Hepatocyte (in vitro differentiated cells): Measurements from ENCODE around the gene ADAMTSL4.

ENCODE experiments used
- CTCF ChIP-seq: fragments of 200-600 bp; sonication (generic); IDR thresholded peaks from 2 replicates; pipeline ENCODE4 v1.5.1; 2016; ENCODE audit warnings: antibody characterized with exemption, mild to moderate bottlenecking; ENCODE audit not compliant: poor library complexity
- EZH2 ChIP-seq: fragments of 200-600 bp; sonication (generic); IDR thresholded peaks from 2 replicates; pipeline ENCODE4 v1.6.1; 2016; ENCODE audit warnings: antibody characterized with exemption, mild to moderate bottlenecking, borderline replicate concordance
- EZH2phosphoT487 ChIP-seq: fragments of 200-600 bp; sonication (generic); IDR thresholded peaks from one replicate; pipeline ENCODE4 v1.6.1; 2018; ENCODE audit warnings: antibody characterized with exemption, mild to moderate bottlenecking, low read depth, moderate library complexity; ENCODE audit not compliant: unreplicated experiment, severe bottlenecking

GRCh38 chr1:150561974-150562445 lies 12.8 kb downstream of the ADAMTSL4 start:
- no peak for TF ChIP-seq EZH2
- TF ChIP-seq CTCF = no peak
- TF ChIP-seq EZH2phosphoT487 = no peak
